ENCODE data around the gene IGSF9.

The IGSF9 gene

DNA sequence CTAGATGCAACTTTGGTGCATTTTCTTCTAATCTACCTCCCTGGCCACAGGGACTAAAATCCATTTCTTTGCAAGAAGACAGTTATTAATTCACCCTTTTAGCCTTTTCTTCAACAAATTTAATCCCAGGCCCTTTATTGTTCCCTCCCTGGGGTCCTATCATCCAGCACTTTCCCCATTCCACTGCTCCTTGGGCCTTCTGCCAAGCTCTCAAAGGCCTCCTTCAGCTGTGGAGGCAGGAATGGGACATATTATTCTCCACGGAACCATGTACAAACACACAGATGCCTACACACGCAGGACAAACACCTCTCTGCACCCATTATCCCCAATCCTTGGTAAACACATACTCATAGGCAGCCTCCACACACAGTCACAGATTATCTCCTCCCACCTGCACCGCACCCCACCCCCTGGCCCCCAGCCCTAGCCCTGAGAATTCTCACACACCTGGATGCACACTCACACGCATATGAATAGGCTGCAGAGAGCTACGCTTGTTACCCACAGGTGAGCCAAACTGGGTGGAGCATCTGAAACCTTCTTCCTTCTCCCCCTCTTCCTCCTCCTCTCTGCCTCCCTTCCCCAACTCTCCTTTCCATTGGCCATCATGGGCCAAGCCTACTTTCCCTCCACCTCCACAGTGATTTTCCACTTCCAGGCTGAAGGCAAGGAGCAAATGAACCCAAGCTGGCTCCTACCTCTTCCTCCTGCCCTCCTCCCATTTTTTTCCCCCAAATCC is 31.8 kb downstream of the IGSF9 start:
- H3K9ac ChIP-seq (ENCODE audit: low read length) = no peak overlapping the region
- no peak overlapping the region for H3K27ac ChIP-seq (ENCODE audit: low read depth, low read length)
- no peak for TF ChIP-seq EZH2phosphoT487 (conservative IDR thresholded peaks at IDR 0.05; ENCODE audit: low read length)
- TF ChIP-seq, protein P1, sequence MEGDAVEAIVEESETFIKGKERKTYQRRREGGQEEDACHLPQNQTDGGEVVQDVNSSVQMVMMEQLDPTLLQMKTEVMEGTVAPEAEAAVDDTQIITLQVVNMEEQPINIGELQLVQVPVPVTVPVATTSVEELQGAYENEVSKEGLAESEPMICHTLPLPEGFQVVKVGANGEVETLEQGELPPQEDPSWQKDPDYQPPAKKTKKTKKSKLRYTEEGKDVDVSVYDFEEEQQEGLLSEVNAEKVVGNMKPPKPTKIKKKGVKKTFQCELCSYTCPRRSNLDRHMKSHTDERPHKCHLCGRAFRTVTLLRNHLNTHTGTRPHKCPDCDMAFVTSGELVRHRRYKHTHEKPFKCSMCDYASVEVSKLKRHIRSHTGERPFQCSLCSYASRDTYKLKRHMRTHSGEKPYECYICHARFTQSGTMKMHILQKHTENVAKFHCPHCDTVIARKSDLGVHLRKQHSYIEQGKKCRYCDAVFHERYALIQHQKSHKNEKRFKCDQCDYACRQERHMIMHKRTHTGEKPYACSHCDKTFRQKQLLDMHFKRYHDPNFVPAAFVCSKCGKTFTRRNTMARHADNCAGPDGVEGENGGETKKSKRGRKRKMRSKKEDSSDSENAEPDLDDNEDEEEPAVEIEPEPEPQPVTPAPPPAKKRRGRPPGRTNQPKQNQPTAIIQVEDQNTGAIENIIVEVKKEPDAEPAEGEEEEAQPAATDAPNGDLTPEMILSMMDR (IDR thresholded peaks at IDR 0.05; ENCODE audit: insufficient read depth, low read length, poor library complexity, severe bottlenecking) = no peak
- no peaks in the 10 kb centered on the region for H3K27me3 ChIP-seq (ENCODE audit: low read length)
- H3F3A ChIP-seq (ENCODE audit: insufficient read depth) = 0 out of 2 replicates have a peak, but pooled peaks cover 4% of the 10 kb centered on the region
- no peak overlapping the region for H3K4me2 ChIP-seq (ENCODE audit: low read depth, low read length, poor library complexity, severe bottlenecking)
- no peaks in the 10 kb centered on the region for H3K79me2 ChIP-seq (ENCODE audit: insufficient read depth, low read length)
- no peak overlapping the region for H2AFZ ChIP-seq (ENCODE audit: low read depth, low read length, severe bottlenecking)
- H3K9me2 ChIP-seq (replicated peaks; ENCODE audit: insufficient read depth, low read length) = no peaks in the 10 kb centered on the region
- no peaks in the 10 kb centered on the region for H3K9me3 ChIP-seq (ENCODE audit: insufficient read depth, low read length)
- no peaks in the 10 kb centered on the region; the same call in 1 of the 2 replicates for H4K20me1 ChIP-seq (ENCODE audit: low read depth, low read length)
- H3K4me3 ChIP-seq (ENCODE audit: insufficient read depth, low read length, poor library complexity, severe bottlenecking) = no peak overlapping the region
- H3K36me3 ChIP-seq (ENCODE audit: low read length) = no peaks in the 10 kb centered on the region

- Histone ChIP-seq H3K27ac (ENCODE audit: low read depth, low read length) (no peak overlapping the region), H3K4me3 (ENCODE audit: insufficient read depth, low read length, poor library complexity, severe bottlenecking) (no peak overlapping the region), H3K4me2 (ENCODE audit: low read depth, low read length, poor library complexity, severe bottlenecking) (no peak overlapping the region), H3K9me2 (replicated peaks; ENCODE audit: insufficient read depth, low read length) (no peaks in the 10 kb centered on the region), H4K20me1 (ENCODE audit: low read depth, low read length) (no peaks in the 10 kb centered on the region), H3F3A (ENCODE audit: insufficient read depth) (0 out of 2 replicates have a peak, but pooled peaks cover 4% of the 10 kb centered on the region), H3K79me2 (ENCODE audit: insufficient read depth, low read length) (no peaks in the 10 kb centered on the region), H3K9ac (ENCODE audit: low read length) (peak overlapping the region; percentile 17; the same call in 1 of the 2 replicates), H3K9me3 (ENCODE audit: insufficient read depth, low read length) (no peaks in the 10 kb centered on the region), H3K27me3 (ENCODE audit: low read length) (no peaks in the 10 kb centered on the region), H3K36me3 (ENCODE audit: low read length) (no peaks in the 10 kb centered on the region), H2AFZ (ENCODE audit: low read depth, low read length, severe bottlenecking) (no peak overlapping the region)
- TF ChIP-seq, protein P1 (IDR thresholded peaks at IDR 0.05; ENCODE audit: insufficient read depth, low read length, poor library complexity, severe bottlenecking) = no peak
- no peak for TF ChIP-seq EZH2phosphoT487 (conservative IDR thresholded peaks at IDR 0.05; ENCODE audit: low read length)
These were observed 33.9 kb downstream of the IGSF9 start for GRCh38 chr1:159911326-159912070.

DNA sequence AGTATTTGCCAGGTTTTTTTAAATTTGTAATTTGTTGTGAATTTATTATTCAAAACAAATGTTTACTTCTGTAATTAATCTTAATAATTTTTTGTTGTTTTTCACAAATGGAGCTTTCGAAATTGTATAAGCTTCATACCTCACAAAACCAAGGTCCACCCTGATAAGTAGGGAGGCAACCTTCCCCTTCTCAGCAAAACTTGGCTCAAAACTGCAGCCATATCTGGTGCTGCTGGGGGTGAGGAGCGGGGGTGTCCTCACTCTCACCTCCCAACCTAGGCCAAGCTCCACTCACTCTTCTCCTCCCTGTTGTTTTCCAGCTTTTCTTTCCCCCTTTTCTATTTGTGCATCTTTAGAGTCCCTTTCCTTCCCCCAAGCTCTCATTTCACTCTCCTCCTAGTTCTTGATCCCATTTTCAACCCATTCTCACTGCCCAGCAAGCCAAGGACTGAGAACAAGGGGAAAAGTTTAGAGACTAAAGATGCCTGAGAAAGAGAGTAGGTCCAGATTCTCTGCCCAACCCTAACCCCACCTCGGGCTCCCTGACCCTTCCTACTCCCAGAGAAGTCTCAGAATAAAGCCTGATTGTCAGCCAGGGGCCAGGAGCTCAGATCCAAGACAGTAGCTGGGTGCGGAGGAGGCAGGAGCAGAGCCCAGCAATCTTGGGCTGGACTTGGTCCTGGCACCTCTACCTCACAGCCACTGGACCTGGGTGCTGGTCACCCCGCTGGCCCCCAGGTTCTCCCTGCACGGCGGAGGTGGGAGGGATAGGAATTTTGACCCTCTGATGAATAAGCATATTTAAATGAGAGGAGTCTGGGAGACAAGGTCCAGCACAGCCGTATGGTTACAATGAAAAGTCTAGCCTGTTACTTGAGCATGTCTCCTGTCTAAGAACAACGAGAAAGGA is 37.1 kb downstream of the IGSF9 start:
- Histone ChIP-seq H3K9me2 (replicated peaks; ENCODE audit: insufficient read depth, low read length) (no peaks in the 10 kb centered on the region), H4K20me1 (ENCODE audit: low read depth, low read length) (no peaks in the 10 kb centered on the region), H3K9me3 (ENCODE audit: insufficient read depth, low read length) (no peaks in the 10 kb centered on the region), H3K9ac (ENCODE audit: low read length) (no peak overlapping the region), H3K4me3 (ENCODE audit: insufficient read depth, low read length, poor library complexity, severe bottlenecking) (no peak overlapping the region), H3K27me3 (ENCODE audit: low read length) (no peaks in the 10 kb centered on the region), H2AFZ (ENCODE audit: low read depth, low read length, severe bottlenecking) (no peak overlapping the region), H3K79me2 (ENCODE audit: insufficient read depth, low read length) (no peaks in the 10 kb centered on the region), H3K27ac (ENCODE audit: low read depth, low read length) (no peak overlapping the region), H3F3A (ENCODE audit: insufficient read depth) (no peaks in the 10 kb centered on the region), H3K4me2 (ENCODE audit: low read depth, low read length, poor library complexity, severe bottlenecking) (no peak overlapping the region), H3K36me3 (ENCODE audit: low read length) (no peaks in the 10 kb centered on the region)
- TF ChIP-seq, protein P1 (IDR thresholded peaks at IDR 0.05; ENCODE audit: insufficient read depth, low read length, poor library complexity, severe bottlenecking) = no peak
- TF ChIP-seq EZH2phosphoT487 (conservative IDR thresholded peaks at IDR 0.05; ENCODE audit: low read length) = no peak

All from SU-DHL-6 (cell line).